Mesenchymal stem cell (in vitro differentiated cells and primary cell): Measurements from ENCODE around the gene PARP15.

Experiments
- DNase-seq: peaks from one replicate; pipeline ENCODE4 v3.0.0-alpha.2; 2013
- H2AFZ ChIP-seq: one replicate; pipeline ENCODE4 v1.6.1; 2013; ENCODE audit warnings: low read depth, mild to moderate bottlenecking, control low read depth, inconsistent platforms, low read length, moderate library complexity
- H2AK5ac ChIP-seq: 2 replicates; pipeline ENCODE4 v1.6.1; 2013; ENCODE audit warnings: low read length, moderate library complexity, mild to moderate bottlenecking, inconsistent platforms; ENCODE audit not compliant: severe bottlenecking
- H2BK120ac ChIP-seq: one replicate; pipeline ENCODE4 v1.6.1; 2013; ENCODE audit warnings: low read depth, mild to moderate bottlenecking, inconsistent platforms, low read length, moderate library complexity
- H2BK12ac ChIP-seq, 2 experiments: one replicate each; pipeline ENCODE4 v1.6.1; 2013; ENCODE audit warnings: inconsistent platforms in 2 of 2, low read length in 2 of 2, mild to moderate bottlenecking in 2 of 2, moderate library complexity in 2 of 2, control low read depth in 1 of 2
- H2BK15ac ChIP-seq: one replicate; pipeline ENCODE4 v1.6.1; 2013; ENCODE audit warnings: mild to moderate bottlenecking, low read depth, inconsistent platforms; ENCODE audit not compliant: poor library complexity, severe bottlenecking
- H2BK5ac ChIP-seq: 2 replicates; pipeline ENCODE4 v1.6.1; 2013; ENCODE audit warnings: low read depth, mild to moderate bottlenecking, low read length, control low read depth, inconsistent platforms; ENCODE audit not compliant: poor library complexity, severe bottlenecking
- H3K14ac ChIP-seq, 2 experiments: one replicate each; pipeline ENCODE4 v1.6.1; 2013; ENCODE audit warnings: inconsistent platforms in 2 of 2, low read length in 2 of 2, control low read depth in 1 of 2, mild to moderate bottlenecking in 1 of 2, moderate library complexity in 1 of 2
- H3K18ac ChIP-seq, 2 experiments: one replicate each; pipeline ENCODE4 v1.6.1; 2013; ENCODE audit warnings: inconsistent platforms in 2 of 2, low read length in 2 of 2, control low read depth in 1 of 2, low read depth in 1 of 2, mild to moderate bottlenecking in 1 of 2
- H3K23ac ChIP-seq, 2 experiments: one replicate each; pipeline ENCODE4 v1.6.1; 2013; ENCODE audit warnings: inconsistent platforms in 2 of 2, low read length in 2 of 2, mild to moderate bottlenecking in 2 of 2, moderate library complexity in 2 of 2, control low read depth in 1 of 2
- H3K27ac ChIP-seq: 2 replicates; pipeline ENCODE4 v1.5.1; 2013; ENCODE audit warnings: mild to moderate bottlenecking, moderate library complexity, low read length, control low read depth, inconsistent platforms; ENCODE audit not compliant: poor library complexity, severe bottlenecking
- H3K27me3 ChIP-seq, 2 experiments: 2 replicates each; pipeline versions ENCODE4 v1.6.1 to v1.7.0; 2013; ENCODE audit warnings: low read length in 2 of 2, mild to moderate bottlenecking in 2 of 2, moderate library complexity in 2 of 2, control low read depth in 1 of 2, inconsistent platforms in 1 of 2; ENCODE audit not compliant: control insufficient read depth in 1 of 2, insufficient read depth in 1 of 2
- H3K36me3 ChIP-seq, 2 experiments: 2 replicates each; pipeline versions ENCODE4 v1.6.1 to v1.7.0; 2013; ENCODE audit warnings: low read length in 2 of 2, control low read depth in 1 of 2, inconsistent platforms in 1 of 2, low read depth in 1 of 2, mild to moderate bottlenecking in 1 of 2; ENCODE audit not compliant: insufficient read depth in 2 of 2, control insufficient read depth in 1 of 2
- H3K4ac ChIP-seq, 2 experiments: one replicate each; pipeline ENCODE4 v1.6.1; 2013; ENCODE audit warnings: inconsistent platforms in 2 of 2, low read length in 2 of 2, mild to moderate bottlenecking in 2 of 2, moderate library complexity in 2 of 2, control low read depth in 1 of 2, low read depth in 1 of 2
- H3K4me1 ChIP-seq: 2 replicates; pipeline ENCODE4 v1.6.1; 2013; ENCODE audit warnings: low read depth, low read length, control low read depth; ENCODE audit not compliant: control insufficient read depth, insufficient read depth
- H3K4me2 ChIP-seq: 2 replicates; pipeline ENCODE4 v1.6.1; 2013; ENCODE audit warnings: low read length, mild to moderate bottlenecking, inconsistent platforms; ENCODE audit not compliant: poor library complexity, severe bottlenecking
- H3K4me3 ChIP-seq, 2 experiments: 2 replicates each; pipeline versions ENCODE4 v1.5.1 to v1.7.0; 2013; ENCODE audit warnings: low read length in 2 of 2, mild to moderate bottlenecking in 2 of 2, control low read depth in 1 of 2, low read depth in 1 of 2; ENCODE audit not compliant: insufficient read depth in 1 of 2
- H3K79me1 ChIP-seq: replicated peaks from 2 replicates; pipeline ENCODE4 v1.6.1; 2013; ENCODE audit warnings: mild to moderate bottlenecking, control low read depth, low read length, inconsistent platforms; ENCODE audit not compliant: poor library complexity, severe bottlenecking
- H3K9ac ChIP-seq: 2 replicates; pipeline ENCODE4 v1.7.0; 2013; ENCODE audit warnings: mild to moderate bottlenecking, low read length, moderate library complexity
- H3K9me3 ChIP-seq: 2 replicates; pipeline ENCODE4 v1.7.0; 2013; ENCODE audit warnings: mild to moderate bottlenecking, low read length; ENCODE audit not compliant: control insufficient read depth
- H4K8ac ChIP-seq: one replicate; pipeline ENCODE4 v1.6.1; 2013; ENCODE audit warnings: inconsistent platforms, mild to moderate bottlenecking, low read length, moderate library complexity
- H4K91ac ChIP-seq: one replicate; pipeline ENCODE4 v1.6.1; 2013; ENCODE audit warnings: mild to moderate bottlenecking, low read length, inconsistent platforms
- WGBS: methylation state at CpG from one replicate; pipeline ENCODE4 v1.1.7; 2013; ENCODE audit warnings: mixed read lengths; 5-methylcytosine and 5-hydroxymethylcytosine counted together

The PARP15 gene

DNA sequence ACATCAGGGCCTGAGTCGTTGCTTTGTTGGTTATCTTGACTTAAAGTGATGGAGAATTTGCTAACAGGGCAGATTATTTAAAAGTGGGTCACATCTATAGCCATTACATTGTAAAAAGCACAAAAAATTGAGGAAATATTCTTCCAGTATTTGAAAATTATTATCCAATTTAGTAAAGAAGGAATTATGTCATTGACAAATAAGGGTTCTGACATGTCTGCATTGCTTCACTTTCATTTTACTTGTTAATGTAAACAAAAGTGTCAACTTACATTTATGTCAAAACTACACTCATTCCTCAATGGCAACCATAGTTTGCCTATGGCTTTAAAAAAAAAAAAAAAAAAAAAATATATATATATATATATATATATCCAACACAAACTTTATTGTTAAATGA is 99.8 kb downstream of the PARP15 start:
- Histone ChIP-seq H4K91ac (no peak overlapping the region), H3K18ac (no peak overlapping the region), H3K9me3 (no peaks in the 10 kb centered on the region), H3K4me2 (no peak overlapping the region), H3K9ac (no peak overlapping the region), H3K36me3 (no peaks in the 10 kb centered on the region), H3K27me3 (no peaks in the 10 kb centered on the region), H2AK5ac (no peak overlapping the region), H2BK15ac (no peak overlapping the region), H2BK12ac (no peak overlapping the region), H2BK120ac (no peak overlapping the region), H3K23ac (no peak overlapping the region), H3K4me1 (peaks cover 13% of the 10 kb centered on the region), H3K4ac (no peak overlapping the region), H3K14ac (no peak overlapping the region), H2AFZ (no peak overlapping the region), H3K79me1 (peaks cover 10% of the 10 kb centered on the region), H2BK5ac (no peak overlapping the region), H4K8ac (no peak overlapping the region), H3K27ac (no peak overlapping the region), H3K4me3 (no peak overlapping the region)
- no CpG with 5 or more reads among the region's 1 CpG for WGBS
- no peak for DNase-seq

DNA sequence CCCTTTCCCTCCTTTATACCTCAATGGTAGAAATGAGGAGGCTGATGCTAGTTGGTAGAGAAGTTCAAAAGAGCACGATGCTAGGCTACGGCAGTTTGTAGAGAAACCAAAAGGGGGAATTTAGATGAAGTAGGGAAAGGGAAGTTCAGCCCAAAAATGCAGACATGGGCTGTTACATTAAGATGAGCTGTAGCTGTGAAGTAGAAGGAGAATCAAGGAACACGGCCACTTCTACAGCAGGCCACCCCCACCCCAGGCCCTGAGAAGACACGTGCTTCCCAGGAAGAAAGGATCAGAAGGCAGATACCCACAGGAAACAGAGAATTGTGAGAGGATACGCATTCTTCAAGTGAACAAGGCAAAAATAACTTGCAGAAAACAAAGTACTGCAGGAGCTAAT is 101.1 kb downstream of the PARP15 start:
- Histone ChIP-seq H3K14ac (no peak overlapping the region), H3K9me3 (no peaks in the 10 kb centered on the region), H2AFZ (no peak overlapping the region), H3K18ac (no peak overlapping the region), H3K4me3 (peak overlapping the region in 1 of 2 experiments; percentile 92), H3K4me1 (peaks cover 14% of the 10 kb centered on the region), H2BK120ac (no peak overlapping the region), H3K79me1 (peaks cover 11% of the 10 kb centered on the region), H2AK5ac (no peak overlapping the region), H3K27me3 (no peaks in the 10 kb centered on the region), H3K23ac (no peak overlapping the region), H2BK15ac (no peak overlapping the region), H3K4ac (no peak overlapping the region), H4K91ac (no peak overlapping the region), H3K9ac (peak overlapping the region; percentile 94), H4K8ac (peak overlapping the region; percentile 69), H2BK12ac (no peak overlapping the region), H2BK5ac (no peak overlapping the region), H3K4me2 (no peak overlapping the region), H3K36me3 (no peaks in the 10 kb centered on the region), H3K27ac (no peak overlapping the region)
- DNase-seq = no peak
- 91% methylated on average over 5 of the region's 5 CpGs for WGBS

DNA sequence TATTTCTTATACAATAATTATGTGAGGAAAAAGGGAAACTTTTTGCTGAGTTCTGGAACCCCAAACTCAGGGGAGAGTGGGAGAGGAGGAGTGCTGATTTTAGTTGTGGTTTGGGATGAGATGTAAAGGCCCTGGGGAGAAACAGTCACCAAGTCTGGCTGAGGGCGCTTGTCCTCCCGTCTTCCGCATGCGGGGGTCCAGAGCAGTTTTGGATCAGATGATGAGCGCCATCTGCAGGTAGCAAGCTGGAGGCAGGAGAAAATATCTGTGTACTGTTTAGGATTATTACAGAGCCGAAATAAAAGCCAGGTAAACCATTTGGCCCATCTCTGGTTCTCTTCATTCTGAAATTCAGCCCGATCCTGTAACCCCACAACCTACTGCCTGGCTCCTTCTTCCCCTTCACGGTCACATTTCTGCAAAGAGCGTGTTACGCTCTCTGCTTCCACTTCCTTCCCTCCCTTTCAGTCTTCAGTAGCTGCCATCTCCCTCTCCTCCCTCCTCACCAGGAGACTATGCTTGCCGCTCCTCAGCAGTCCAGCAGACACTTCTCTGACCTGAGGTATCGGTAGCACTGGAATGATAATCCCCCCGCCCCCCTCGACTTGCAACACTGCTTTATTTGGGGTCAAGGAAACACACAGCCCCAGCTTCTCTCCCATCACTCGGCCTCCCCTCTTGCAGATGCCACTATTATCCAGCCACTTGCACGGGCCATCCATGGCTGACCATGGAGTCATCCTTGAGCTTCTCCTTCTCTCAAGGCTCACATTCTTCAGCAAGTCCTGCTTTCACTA is 101.8 kb downstream of the PARP15 start:
- Histone ChIP-seq H4K91ac (no peak overlapping the region), H2BK15ac (no peak overlapping the region), H3K27me3 (no peaks in the 10 kb centered on the region), H4K8ac (peak overlapping the region; percentile 83), H2BK5ac (no peak overlapping the region), H2AFZ (peak overlapping the region; percentile 86), H3K4me2 (no peak overlapping the region), H2AK5ac (no peak overlapping the region), H3K79me1 (peaks cover 15% of the 10 kb centered on the region), H3K23ac (no peak overlapping the region), H3K18ac (peak overlapping the region in 1 of 2 experiments; percentile 42), H3K36me3 (no peaks in the 10 kb centered on the region), H3K14ac (no peak overlapping the region), H2BK12ac (peak overlapping the region in 1 of 2 experiments; percentile 52), H3K4ac (peak overlapping the region in 1 of 2 experiments; percentile 37), H3K4me3 (peak overlapping the region in 1 of 2 experiments; percentile 92), H3K9ac (peak overlapping the region; percentile 94), H2BK120ac (no peak overlapping the region), H3K27ac (no peak overlapping the region), H3K9me3 (no peaks in the 10 kb centered on the region), H3K4me1 (peaks cover 14% of the 10 kb centered on the region)
- WGBS = 28% methylated on average over 15 of the region's 16 CpGs
- peak; percentile 82 for DNase-seq

DNA sequence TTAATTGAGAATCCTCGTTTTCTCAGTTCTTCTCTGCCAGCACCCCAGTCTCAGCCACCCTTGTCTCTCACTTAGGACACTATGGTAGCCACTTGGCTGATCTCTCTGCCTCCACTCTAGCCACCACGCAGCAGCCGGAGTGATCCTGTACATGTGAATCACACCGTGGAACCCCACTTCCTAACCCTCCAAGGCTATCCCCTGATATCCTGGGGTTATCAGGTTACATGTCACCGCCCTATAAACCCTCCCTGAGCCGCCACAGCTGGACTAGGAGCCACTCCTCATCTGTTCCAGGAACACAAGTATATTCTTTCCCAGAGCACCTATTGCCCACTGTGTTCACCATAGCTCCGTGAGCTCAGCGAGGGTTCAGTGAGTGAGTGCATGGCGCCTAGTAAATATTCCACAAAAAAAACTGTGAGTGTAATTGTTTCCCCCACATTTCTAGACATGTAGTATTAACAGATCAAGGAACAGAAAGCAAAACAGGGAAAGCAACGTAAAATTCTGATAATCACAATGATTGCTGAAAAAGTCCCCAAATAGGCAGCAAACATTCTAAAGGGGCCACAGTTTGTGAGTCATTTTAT is 102.5 kb downstream of the PARP15 start:
- H2AFZ ChIP-seq = peak overlapping the region; percentile 86
- H3K9me3 ChIP-seq = no peaks in the 10 kb centered on the region
- H2BK120ac ChIP-seq = peak overlapping the region; percentile 87
- H2BK5ac ChIP-seq = no peak overlapping the region
- peak overlapping the region; percentile 88 to 95 for H3K18ac ChIP-seq
- peak overlapping the region in 1 of 2 experiments; percentile 6 for H3K14ac ChIP-seq
- no peak overlapping the region for H2AK5ac ChIP-seq
- no peaks in the 10 kb centered on the region for H3K27me3 ChIP-seq
- H3K4ac ChIP-seq = peak overlapping the region; percentile 57 to 90
- H3K9ac ChIP-seq = peak overlapping the region; percentile 94
- peak overlapping the region; percentile 77 to 92 for H3K4me3 ChIP-seq
- peaks cover 16% of the 10 kb centered on the region for H3K79me1 ChIP-seq
- peak overlapping the region; percentile 76 for H3K27ac ChIP-seq
- H3K23ac ChIP-seq = no peak overlapping the region
- no peak overlapping the region for H2BK12ac ChIP-seq
- H2BK15ac ChIP-seq = no peak overlapping the region
- DNase-seq = peak; percentile 42
- peaks cover 0 to 2% of the 10 kb centered on the region in 2 experiments for H3K36me3 ChIP-seq
- H3K4me2 ChIP-seq = peak overlapping the region; percentile 92
- peak overlapping the region; percentile 28 for H4K91ac ChIP-seq
- H4K8ac ChIP-seq = peak overlapping the region; percentile 58
- peaks cover 14% of the 10 kb centered on the region for H3K4me1 ChIP-seq
- 58% methylated on average over 10 of the region's 10 CpGs for WGBS
